Measurements from ENCODE around the gene PLEKHG3.

DNA sequence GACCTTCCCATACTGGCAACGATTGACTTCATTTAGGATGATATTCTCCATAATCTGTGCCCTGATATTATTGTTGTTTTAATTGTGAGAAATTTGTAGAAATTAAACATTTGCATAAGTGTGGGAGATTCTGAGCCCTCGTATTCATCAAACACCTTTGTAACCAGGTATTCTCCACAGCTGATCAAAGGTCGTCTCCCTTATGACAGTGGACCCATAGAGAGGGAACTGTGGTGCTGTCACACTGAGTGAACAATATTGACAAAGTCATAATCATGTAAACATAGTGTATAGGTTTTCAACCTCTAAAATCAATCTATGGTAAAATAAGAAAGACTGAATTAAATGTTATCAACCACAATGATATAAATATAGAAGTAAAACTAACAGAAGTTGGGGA is 14.9 kb upstream of the PLEKHG3 start:
- TF ChIP-seq CTCF (conservative IDR thresholded peaks at IDR 0.05; ENCODE audit: low read length) (no peak), EZH2phosphoT487 (IDR thresholded peaks at IDR 0.05; ENCODE audit: borderline replicate concordance) (no peak)

Data from Loucy (cell line).